ENCODE data around the gene KBTBD12.

KBTBD12 gene

DNA sequence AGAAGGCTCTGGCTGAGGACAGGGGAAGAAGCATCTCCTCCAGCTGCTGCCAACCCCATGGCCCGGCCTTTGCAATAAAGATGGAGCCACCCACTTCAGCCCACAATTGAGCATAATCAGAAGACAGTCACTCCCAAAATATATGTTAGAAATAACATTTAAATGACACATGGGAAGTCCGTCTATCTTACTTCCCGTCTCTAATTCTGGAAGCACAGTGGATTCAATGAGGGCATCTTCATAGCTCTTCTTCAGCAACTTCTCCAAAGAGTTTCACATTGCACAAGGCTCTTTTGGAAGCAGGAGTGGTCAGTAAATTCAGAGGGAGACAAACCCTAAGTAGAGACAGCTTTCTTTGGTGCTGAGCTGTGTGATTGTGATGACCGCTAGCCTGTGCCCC is 70.2 kb downstream of the KBTBD12 start:
- H3K27me3 ChIP-seq (ENCODE audit: insufficient read depth, low read depth), result no peaks in the 10 kb centered on the region
- TF ChIP-seq, protein P1, sequence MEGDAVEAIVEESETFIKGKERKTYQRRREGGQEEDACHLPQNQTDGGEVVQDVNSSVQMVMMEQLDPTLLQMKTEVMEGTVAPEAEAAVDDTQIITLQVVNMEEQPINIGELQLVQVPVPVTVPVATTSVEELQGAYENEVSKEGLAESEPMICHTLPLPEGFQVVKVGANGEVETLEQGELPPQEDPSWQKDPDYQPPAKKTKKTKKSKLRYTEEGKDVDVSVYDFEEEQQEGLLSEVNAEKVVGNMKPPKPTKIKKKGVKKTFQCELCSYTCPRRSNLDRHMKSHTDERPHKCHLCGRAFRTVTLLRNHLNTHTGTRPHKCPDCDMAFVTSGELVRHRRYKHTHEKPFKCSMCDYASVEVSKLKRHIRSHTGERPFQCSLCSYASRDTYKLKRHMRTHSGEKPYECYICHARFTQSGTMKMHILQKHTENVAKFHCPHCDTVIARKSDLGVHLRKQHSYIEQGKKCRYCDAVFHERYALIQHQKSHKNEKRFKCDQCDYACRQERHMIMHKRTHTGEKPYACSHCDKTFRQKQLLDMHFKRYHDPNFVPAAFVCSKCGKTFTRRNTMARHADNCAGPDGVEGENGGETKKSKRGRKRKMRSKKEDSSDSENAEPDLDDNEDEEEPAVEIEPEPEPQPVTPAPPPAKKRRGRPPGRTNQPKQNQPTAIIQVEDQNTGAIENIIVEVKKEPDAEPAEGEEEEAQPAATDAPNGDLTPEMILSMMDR (conservative IDR thresholded peaks at IDR 0.05; ENCODE audit: low read depth, low read length), result no peak
- no peaks in the 10 kb centered on the region for H4K20me1 ChIP-seq (ENCODE audit: insufficient read depth)

DNA sequence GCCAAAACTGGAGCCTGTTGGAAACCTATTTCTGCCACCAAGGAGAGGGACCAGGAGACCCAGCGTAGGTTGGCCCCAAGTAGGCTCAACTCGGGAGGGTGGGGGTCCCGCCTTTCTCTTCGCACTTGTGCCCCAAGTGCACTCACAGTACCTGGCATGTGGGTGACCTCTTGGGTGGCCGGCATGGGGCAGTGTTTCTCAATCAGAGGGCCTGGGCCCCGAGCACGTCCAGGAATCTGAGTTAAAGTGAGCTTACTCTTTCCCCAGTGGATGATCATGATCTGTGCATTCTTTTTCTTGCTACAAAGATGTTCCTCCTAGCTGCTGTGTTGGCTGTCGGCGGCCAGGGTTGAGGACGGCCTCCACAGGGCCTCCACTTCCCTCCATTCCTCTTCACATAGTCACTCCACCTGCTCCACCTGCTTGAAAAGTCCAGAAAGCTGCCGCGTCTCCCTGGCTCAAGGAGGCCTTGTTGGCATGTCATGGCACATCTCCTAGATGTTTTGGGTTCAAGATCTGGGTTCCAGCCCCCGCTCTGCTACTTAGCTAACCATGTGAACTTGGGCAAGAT is 70.7 kb downstream of the KBTBD12 start:
- no peak overlapping the region for H3K27ac ChIP-seq
- no peaks in the 10 kb centered on the region for H4K20me1 ChIP-seq (ENCODE audit: insufficient read depth)
- H3K4me1 ChIP-seq (ENCODE audit: low read depth, poor library complexity, severe bottlenecking), result no peaks in the 10 kb centered on the region
- TF ChIP-seq, protein P1 (conservative IDR thresholded peaks at IDR 0.05; ENCODE audit: low read depth, low read length), result no peak
- no peak overlapping the region for H3K9ac ChIP-seq
- no peaks in the 10 kb centered on the region for H3K36me3 ChIP-seq (ENCODE audit: insufficient read depth)
- no peaks in the 10 kb centered on the region for H3K79me2 ChIP-seq (ENCODE audit: insufficient read depth, low read depth)
- H2AFZ ChIP-seq (ENCODE audit: low read depth), result no peak overlapping the region
- no peak overlapping the region for H3K4me3 ChIP-seq (IDR thresholded peaks at IDR 0.05; ENCODE audit: insufficient read depth, low read depth, low read length)
- H3K27me3 ChIP-seq (ENCODE audit: insufficient read depth, low read depth), result no peaks in the 10 kb centered on the region
- H3K4me2 ChIP-seq, result no peak overlapping the region

More for the DNA sequence above, 70.2 kb downstream of the KBTBD12 start:
- H3K36me3 ChIP-seq (ENCODE audit: insufficient read depth), result no peaks in the 10 kb centered on the region
- no peak overlapping the region for H2AFZ ChIP-seq (ENCODE audit: low read depth)
- no peaks in the 10 kb centered on the region for H3K79me2 ChIP-seq (ENCODE audit: insufficient read depth, low read depth)
- no peaks in the 10 kb centered on the region for H3K4me1 ChIP-seq (ENCODE audit: low read depth, poor library complexity, severe bottlenecking)
- no peak overlapping the region for H3K4me3 ChIP-seq (IDR thresholded peaks at IDR 0.05; ENCODE audit: insufficient read depth, low read depth, low read length)
- H3K27ac ChIP-seq, result no peak overlapping the region
- H3K9ac ChIP-seq, result no peak overlapping the region
- no peak overlapping the region for H3K4me2 ChIP-seq

DNA sequence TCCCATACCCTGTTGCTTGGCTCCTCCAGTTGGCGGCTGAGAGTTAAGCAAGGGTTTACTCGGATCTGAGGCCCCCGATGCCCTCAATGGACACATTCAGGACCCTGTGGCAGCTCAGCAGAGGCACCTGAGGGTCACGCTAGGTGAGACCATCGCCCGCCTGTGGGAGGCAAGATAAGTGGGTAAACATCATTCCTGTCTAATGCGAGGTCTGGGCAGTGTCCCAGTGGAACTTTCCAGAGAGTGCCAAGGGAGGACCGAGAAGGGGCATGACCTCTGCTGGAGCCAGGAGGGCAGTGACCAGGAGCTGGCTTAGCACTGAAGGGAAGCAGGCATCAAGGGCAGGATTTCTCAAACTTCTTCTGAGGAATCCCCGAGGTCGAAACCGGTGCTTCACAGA is 71.8 kb downstream of the KBTBD12 start:
- Histone ChIP-seq H3K27ac (no peak overlapping the region), H3K4me1 (ENCODE audit: low read depth, poor library complexity, severe bottlenecking) (no peaks in the 10 kb centered on the region), H4K20me1 (ENCODE audit: insufficient read depth) (no peaks in the 10 kb centered on the region), H3K4me3 (IDR thresholded peaks at IDR 0.05; ENCODE audit: insufficient read depth, low read depth, low read length) (no peak overlapping the region), H3K36me3 (ENCODE audit: insufficient read depth) (no peaks in the 10 kb centered on the region), H3K4me2 (no peak overlapping the region), H2AFZ (ENCODE audit: low read depth) (no peak overlapping the region), H3K27me3 (ENCODE audit: insufficient read depth, low read depth) (no peaks in the 10 kb centered on the region), H3K79me2 (ENCODE audit: insufficient read depth, low read depth) (no peaks in the 10 kb centered on the region), H3K9ac (no peak overlapping the region)
- TF ChIP-seq, protein P1 (conservative IDR thresholded peaks at IDR 0.05; ENCODE audit: low read depth, low read length), result no peak

DNA sequence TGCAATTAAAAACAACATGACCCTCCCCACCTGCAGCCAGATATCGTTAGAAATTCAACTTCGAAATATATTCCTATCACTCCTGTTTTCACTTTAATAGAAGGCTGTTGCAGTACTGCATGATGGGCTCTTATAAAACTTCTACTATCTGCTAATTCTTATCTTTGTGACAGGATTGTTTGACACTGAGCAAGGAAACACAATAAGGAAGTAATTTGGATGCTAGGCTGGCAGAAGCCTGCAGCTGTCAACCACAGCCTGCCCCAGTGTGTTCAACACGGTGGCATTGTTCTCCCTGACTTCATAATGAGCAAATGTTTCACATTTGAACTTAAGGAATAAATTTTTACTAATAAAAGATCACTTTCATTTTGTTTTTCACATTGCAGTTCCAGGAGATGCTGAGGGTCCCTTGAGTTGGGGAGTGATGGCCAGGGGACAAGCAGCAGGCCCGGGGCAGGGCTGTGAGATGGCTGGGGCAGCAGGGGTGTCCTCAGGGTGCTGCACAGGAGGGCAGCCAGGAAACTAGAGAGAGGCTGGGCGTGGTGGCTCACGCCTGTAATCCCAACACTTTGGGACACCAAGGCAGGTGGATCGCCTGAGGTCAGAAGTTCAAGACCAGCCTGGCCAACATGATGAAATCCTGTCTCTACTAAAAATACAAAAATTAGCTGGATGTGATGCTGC is 72.4 kb downstream of the KBTBD12 start:
- H3K27ac ChIP-seq, result no peak overlapping the region
- no peaks in the 10 kb centered on the region for H3K4me1 ChIP-seq (ENCODE audit: low read depth, poor library complexity, severe bottlenecking)
- TF ChIP-seq, protein P1 (conservative IDR thresholded peaks at IDR 0.05; ENCODE audit: low read depth, low read length), result no peak
- H3K4me2 ChIP-seq, result no peak overlapping the region
- no peak overlapping the region for H2AFZ ChIP-seq (ENCODE audit: low read depth)
- H3K36me3 ChIP-seq (ENCODE audit: insufficient read depth), result no peaks in the 10 kb centered on the region
- no peak overlapping the region for H3K4me3 ChIP-seq (IDR thresholded peaks at IDR 0.05; ENCODE audit: insufficient read depth, low read depth, low read length)
- H3K79me2 ChIP-seq (ENCODE audit: insufficient read depth, low read depth), result no peaks in the 10 kb centered on the region
- H4K20me1 ChIP-seq (ENCODE audit: insufficient read depth), result no peaks in the 10 kb centered on the region
- no peaks in the 10 kb centered on the region for H3K27me3 ChIP-seq (ENCODE audit: insufficient read depth, low read depth)
- no peak overlapping the region for H3K9ac ChIP-seq
